HepG2 (cell line): Measurements from ENCODE around the gene NELFB. TPM values are rescaled to one million over a fixed set of nuclear protein-coding genes. Genes with fewer than 3 reads are reported as not detected.

Experiments
- BRCA1 ChIP-seq: sonication (generic); formaldehyde crosslinking; IDR thresholded peaks from 2 replicates; pipeline ENCODE4 v1.4.0; 2020; ENCODE audit warnings: missing genetic modification reagents
- HOXA9 ChIP-seq: sonication (generic); formaldehyde crosslinking; IDR thresholded peaks from 2 replicates; pipeline ENCODE4 v1.8.1; 2022; ENCODE audit warnings: missing genetic modification reagents, mild to moderate bottlenecking, moderate library complexity, borderline replicate concordance
- MEIS2 ChIP-seq: sonication (generic); formaldehyde crosslinking; IDR thresholded peaks from 2 replicates; pipeline ENCODE4 v1.9.0; 2021; ENCODE audit warnings: mild to moderate bottlenecking, missing genetic modification reagents
- MYPOP ChIP-seq: sonication (generic); formaldehyde crosslinking; IDR thresholded peaks from 2 replicates; pipeline ENCODE4 v1.8.1; 2023; ENCODE audit warnings: mild to moderate bottlenecking, moderate library complexity, missing genetic modification reagents
- NFIB ChIP-seq: sonication (generic); formaldehyde crosslinking; IDR thresholded peaks from 2 replicates; pipeline ENCODE4 v1.9.0; 2021; ENCODE audit warnings: missing genetic modification reagents, mild to moderate bottlenecking, borderline replicate concordance
- PCBP2 ChIP-seq: fragments of 200-400 bp; formaldehyde crosslinking; optimal IDR thresholded peaks from 2 replicates; pipeline ENCODE3; 2018; ENCODE audit warnings: low read length, low read depth; ENCODE audit not compliant: poor library complexity, severe bottlenecking
- SP140L ChIP-seq: sonication (generic); formaldehyde crosslinking; IDR thresholded peaks from 2 replicates; pipeline ENCODE4 v1.4.0; 2020; ENCODE audit warnings: missing genetic modification reagents, borderline replicate concordance
- SP4 ChIP-seq: sonication (generic); formaldehyde crosslinking; IDR thresholded peaks from 2 replicates; pipeline ENCODE4 v1.8.1; 2023; ENCODE audit warnings: mild to moderate bottlenecking, missing genetic modification reagents
- TCF7L2 ChIP-seq: IDR thresholded peaks from 2 replicates; pipeline ENCODE4 v1.6.1; 2011; ENCODE audit warnings: mild to moderate bottlenecking, low read depth, low read length, moderate library complexity
- ZBTB26 ChIP-seq: IDR thresholded peaks from 2 replicates; pipeline ENCODE4 v1.6.1; 2016; ENCODE audit warnings: missing compliant biosample characterization, missing genetic modification reagents, borderline replicate concordance
- ZBTB49 ChIP-seq: sonication (generic); formaldehyde crosslinking; IDR thresholded peaks from 2 replicates; pipeline ENCODE4 v1.4.0; 2020; ENCODE audit warnings: missing genetic modification reagents, borderline replicate concordance
- ZNF350 ChIP-seq: sonication (generic); formaldehyde crosslinking; IDR thresholded peaks from 2 replicates; pipeline ENCODE4 v1.4.0; 2020; ENCODE audit warnings: mild to moderate bottlenecking, low read depth, missing genetic modification reagents, borderline replicate concordance
- ZNF510 ChIP-seq: sonication (generic); formaldehyde crosslinking; IDR thresholded peaks from 2 replicates; pipeline ENCODE4 v1.4.0; 2020; ENCODE audit warnings: low read depth, mild to moderate bottlenecking, missing genetic modification reagents
- ZNF546 ChIP-seq: sonication (generic); formaldehyde crosslinking; conservative IDR thresholded peaks from 2 replicates; pipeline ENCODE4 v1.8.1; 2023; ENCODE audit warnings: mild to moderate bottlenecking, missing genetic modification reagents
- ZNF570 ChIP-seq: sonication (generic); formaldehyde crosslinking; IDR thresholded peaks from 2 replicates; pipeline ENCODE4 v1.4.0; 2020; ENCODE audit warnings: mild to moderate bottlenecking, missing genetic modification reagents, borderline replicate concordance
- ZNF605 ChIP-seq: sonication (generic); formaldehyde crosslinking; IDR thresholded peaks from 2 replicates; pipeline ENCODE4 v1.8.0; 2022; ENCODE audit warnings: mild to moderate bottlenecking, missing genetic modification reagents
- ZNF629 ChIP-seq: sonication (generic); formaldehyde crosslinking; conservative IDR thresholded peaks from 2 replicates; pipeline ENCODE4 v1.5.0; 2020; ENCODE audit warnings: missing genetic modification reagents
- ZNF709 ChIP-seq: sonication (generic); formaldehyde crosslinking; IDR thresholded peaks from 2 replicates; pipeline ENCODE4 v1.5.0; 2020; ENCODE audit warnings: mild to moderate bottlenecking, missing genetic modification reagents
- polyA plus RNA-seq, 8 experiments: library from polyadenylated mRNA; depleted of rRNA in 3 of 8; stranded (reverse) in 7 of 8; unstranded in 1 of 8; fragments of >200 nt; fragmentation: Illumina TruSeq in 4 of 8; extraction: Trizol in 4 of 8; gene quantifications; 2 replicates each; pipeline versions ENCODE4 v1.2.1 to v1.2.3, GENCODE V29; 2011 to 2016; ENCODE audit warnings: low read depth in 4 of 8, missing spikeins in 1 of 8, mixed read lengths in 1 of 8; ENCODE audit not compliant: insufficient read depth in 1 of 8
- total RNA-seq, 5 experiments: library from RNA; depleted of rRNA; stranded (reverse); fragments of >200 nt; fragmentation: Illumina TruSeq; extraction: Trizol; gene quantifications; 2 replicates each; pipeline ENCODE4 v1.2.3, GENCODE V29; 2016; ENCODE audit warnings: low read depth in 1 of 5
- TF ChIP-seq, protein P1 (sequence below): sonication (generic); formaldehyde crosslinking; IDR thresholded peaks from 2 replicates; pipeline ENCODE4 v1.4.0; 2020; ENCODE audit warnings: missing genetic modification reagents

Gene NELFB
- total and polyA plus RNA-seq, 2 of the 13 experiments (the other 11 are each of a cell fraction or from before 2014, with no cell fraction given) = 26.5 to 45.8 TPM

DNA sequence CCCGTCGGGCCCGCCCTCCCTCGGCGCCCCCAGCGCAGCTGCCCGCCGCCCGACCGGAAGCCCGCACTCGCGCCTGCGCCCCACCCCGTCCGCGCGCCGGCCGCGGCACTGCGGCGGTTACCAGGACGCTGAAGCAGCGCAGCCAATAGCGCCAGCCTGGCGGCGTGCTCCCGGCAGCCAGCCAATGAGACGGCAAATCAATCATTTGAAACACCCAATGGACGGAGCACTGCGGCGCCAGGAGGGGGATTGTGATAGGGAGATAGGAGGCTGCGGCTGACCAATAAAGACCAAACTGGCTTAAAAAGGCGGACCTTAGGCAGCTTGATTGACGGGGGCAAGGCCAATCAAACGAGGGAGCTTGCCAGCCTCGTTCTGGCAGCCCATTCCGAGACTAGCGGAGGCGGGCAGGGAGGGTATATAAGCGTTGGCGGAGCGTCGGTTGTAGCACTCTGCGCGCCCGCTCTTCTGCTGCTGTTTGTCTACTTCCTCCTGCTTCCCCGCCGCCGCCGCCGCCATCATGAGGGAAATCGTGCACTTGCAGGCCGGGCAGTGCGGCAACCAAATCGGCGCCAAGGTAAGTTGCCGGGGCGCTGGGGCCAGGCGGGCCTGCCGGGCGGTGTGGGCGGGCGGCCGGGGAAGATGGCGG, 14.2 kb upstream of the NELFB start, which contains the start of gene TUBB4B (continued):
- TF ChIP-seq, protein P1, sequence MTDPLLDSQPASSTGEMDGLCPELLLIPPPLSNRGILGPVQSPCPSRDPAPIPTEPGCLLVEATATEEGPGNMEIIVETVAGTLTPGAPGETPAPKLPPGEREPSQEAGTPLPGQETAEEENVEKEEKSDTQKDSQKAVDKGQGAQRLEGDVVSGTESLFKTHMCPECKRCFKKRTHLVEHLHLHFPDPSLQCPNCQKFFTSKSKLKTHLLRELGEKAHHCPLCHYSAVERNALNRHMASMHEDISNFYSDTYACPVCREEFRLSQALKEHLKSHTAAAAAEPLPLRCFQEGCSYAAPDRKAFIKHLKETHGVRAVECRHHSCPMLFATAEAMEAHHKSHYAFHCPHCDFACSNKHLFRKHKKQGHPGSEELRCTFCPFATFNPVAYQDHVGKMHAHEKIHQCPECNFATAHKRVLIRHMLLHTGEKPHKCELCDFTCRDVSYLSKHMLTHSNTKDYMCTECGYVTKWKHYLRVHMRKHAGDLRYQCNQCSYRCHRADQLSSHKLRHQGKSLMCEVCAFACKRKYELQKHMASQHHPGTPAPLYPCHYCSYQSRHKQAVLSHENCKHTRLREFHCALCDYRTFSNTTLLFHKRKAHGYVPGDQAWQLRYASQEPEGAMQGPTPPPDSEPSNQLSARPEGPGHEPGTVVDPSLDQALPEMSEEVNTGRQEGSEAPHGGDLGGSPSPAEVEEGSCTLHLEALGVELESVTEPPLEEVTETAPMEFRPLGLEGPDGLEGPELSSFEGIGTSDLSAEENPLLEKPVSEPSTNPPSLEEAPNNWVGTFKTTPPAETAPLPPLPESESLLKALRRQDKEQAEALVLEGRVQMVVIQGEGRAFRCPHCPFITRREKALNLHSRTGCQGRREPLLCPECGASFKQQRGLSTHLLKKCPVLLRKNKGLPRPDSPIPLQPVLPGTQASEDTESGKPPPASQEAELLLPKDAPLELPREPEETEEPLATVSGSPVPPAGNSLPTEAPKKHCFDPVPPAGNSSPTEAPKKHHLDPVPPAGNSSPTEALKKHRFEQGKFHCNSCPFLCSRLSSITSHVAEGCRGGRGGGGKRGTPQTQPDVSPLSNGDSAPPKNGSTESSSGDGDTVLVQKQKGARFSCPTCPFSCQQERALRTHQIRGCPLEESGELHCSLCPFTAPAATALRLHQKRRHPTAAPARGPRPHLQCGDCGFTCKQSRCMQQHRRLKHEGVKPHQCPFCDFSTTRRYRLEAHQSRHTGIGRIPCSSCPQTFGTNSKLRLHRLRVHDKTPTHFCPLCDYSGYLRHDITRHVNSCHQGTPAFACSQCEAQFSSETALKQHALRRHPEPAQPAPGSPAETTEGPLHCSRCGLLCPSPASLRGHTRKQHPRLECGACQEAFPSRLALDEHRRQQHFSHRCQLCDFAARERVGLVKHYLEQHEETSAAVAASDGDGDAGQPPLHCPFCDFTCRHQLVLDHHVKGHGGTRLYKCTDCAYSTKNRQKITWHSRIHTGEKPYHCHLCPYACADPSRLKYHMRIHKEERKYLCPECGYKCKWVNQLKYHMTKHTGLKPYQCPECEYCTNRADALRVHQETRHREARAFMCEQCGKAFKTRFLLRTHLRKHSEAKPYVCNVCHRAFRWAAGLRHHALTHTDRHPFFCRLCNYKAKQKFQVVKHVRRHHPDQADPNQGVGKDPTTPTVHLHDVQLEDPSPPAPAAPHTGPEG = peak; percentile 73
- TF ChIP-seq ZBTB49 (peak; percentile 84; the same call in 1 of the 2 replicates), PCBP2 (no peak), ZNF709 (CRISPR knock-in tag) (no peak), SP4 (CRISPR knock-in tag) (peak; percentile 83), ZNF546 (CRISPR knock-in tag) (no peak), SP140L (CRISPR knock-in tag) (no peak), MEIS2 (CRISPR knock-in tag) (peak; percentile 88; the same call in 1 of the 2 replicates), ZNF629 (0 out of 2 replicates have a peak, but pooled peaks have one; percentile 31), ZNF350 (CRISPR knock-in tag) (no peak; the same call in none of the 2 replicates), HOXA9 (0 out of 2 replicates have a peak, but pooled peaks have one; percentile 45), MYPOP (CRISPR knock-in tag) (no peak), ZNF510 (CRISPR knock-in tag) (no peak), ZNF605 (CRISPR knock-in tag) (peak; percentile 69), NFIB (CRISPR knock-in tag) (no peak), TCF7L2 (no peak), ZBTB26 (peak; percentile 82; the same call in 1 of the 2 replicates), ZNF570 (CRISPR knock-in tag) (no peak), BRCA1 (CRISPR knock-in tag) (peak; percentile 82; the same call in 1 of the 2 replicates)
